ENCODE results near the gene BARX2. TPM values are rescaled to one million over a fixed set of nuclear protein-coding genes. Genes with fewer than 3 reads are reported as not detected.

The BARX2 gene
- total and polyA plus RNA-seq, 2 of the 4 experiments (the other 2 are of a cell fraction), result not detected

DNA sequence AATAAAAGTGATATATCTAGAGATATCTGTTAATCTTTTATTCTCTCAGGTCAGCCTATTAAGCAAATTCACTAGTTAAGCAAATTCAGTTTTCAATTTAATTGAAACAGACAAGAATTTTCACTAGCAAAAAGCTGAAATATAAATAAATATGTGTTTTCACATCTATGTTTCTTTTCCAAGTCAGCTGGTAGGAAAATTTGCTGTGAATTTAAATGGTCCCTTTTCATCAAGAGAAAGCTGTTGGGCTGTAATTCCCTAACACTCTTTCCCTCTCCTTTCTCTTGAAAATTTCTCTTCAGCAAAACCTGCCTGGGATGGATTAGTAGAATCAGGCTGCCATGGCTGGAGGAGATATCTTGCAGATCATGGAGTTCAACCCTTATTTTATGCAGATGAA, 46.9 kb upstream of the BARX2 start:
- POLR2A ChIA-PET (ENCODE audit: unreplicated experiment), result no interaction called here
- in situ Hi-C loops (cut with MboI; ENCODE audit: low sequenced_read_pairs), result no loop called here
- dilution Hi-C loops (cut with HindIII; ENCODE audit: low sequenced_read_pairs, unreplicated experiment), result no loop called here

More for the DNA sequence above, 46.9 kb upstream of the BARX2 start:
- no peaks in the 10 kb centered on the region for H4K20me1 ChIP-seq (ENCODE audit: insufficient read depth, low read length)
- 0 out of 2 replicates have a peak, but pooled peaks cover 2% of the 10 kb centered on the region for H3K4me1 ChIP-seq (ENCODE audit: control insufficient read depth, insufficient read depth, low read length)
- no peak for ATAC-seq (ENCODE audit: low read depth)
- H3K36me3 ChIP-seq (ENCODE audit: control insufficient read depth, insufficient read depth, low read length), result no peaks in the 10 kb centered on the region
- no peak overlapping the region for H2BK5ac ChIP-seq (ENCODE audit: low read depth, low read length, poor library complexity, severe bottlenecking)
- H2AK9ac ChIP-seq (replicated peaks; ENCODE audit: low read depth, low read length, poor library complexity), result no peak overlapping the region
- H2AK5ac ChIP-seq (ENCODE audit: low read depth, low read length), result no peak overlapping the region
- H3K14ac ChIP-seq (replicated peaks; ENCODE audit: low read depth, low read length), result no peak overlapping the region
- CTCF ChIA-PET, result interaction anchor here (0.9 kb wide), 1 partner anchor 225 kb away, joined by 3 read pairs; no protein-coding TSS in a partner anchor
- H2BK20ac ChIP-seq (ENCODE audit: low read depth, low read length), result no peak overlapping the region
- no peak overlapping the region for H2AFZ ChIP-seq (replicated peaks; ENCODE audit: low read length, poor library complexity)
- H3K4me2 ChIP-seq (ENCODE audit: low read depth, low read length), result no peak overlapping the region
- no peaks in the 10 kb centered on the region for H3K79me1 ChIP-seq (ENCODE audit: low read depth in 1 of 2, low read length in 2 of 2)
- BruUV-seq (replicated peaks), result no TSS peak
- intact Hi-C loops (cut with micrococcal nuclease), result no loop called here
- H3K9me3 ChIP-seq (ENCODE audit: control insufficient read depth, insufficient read depth, low read length), result no peaks in the 10 kb centered on the region
- H3K27ac ChIP-seq (ENCODE audit: insufficient read depth, low read length), result no peak overlapping the region
- no peak overlapping the region for H3K23ac ChIP-seq (ENCODE audit: low read depth, low read length)
- H3K4ac ChIP-seq (ENCODE audit: low read depth, low read length), result no peak overlapping the region
- no peak overlapping the region for H3K9ac ChIP-seq (ENCODE audit: low read depth, low read length)
- TF ChIP-seq, protein P1, sequence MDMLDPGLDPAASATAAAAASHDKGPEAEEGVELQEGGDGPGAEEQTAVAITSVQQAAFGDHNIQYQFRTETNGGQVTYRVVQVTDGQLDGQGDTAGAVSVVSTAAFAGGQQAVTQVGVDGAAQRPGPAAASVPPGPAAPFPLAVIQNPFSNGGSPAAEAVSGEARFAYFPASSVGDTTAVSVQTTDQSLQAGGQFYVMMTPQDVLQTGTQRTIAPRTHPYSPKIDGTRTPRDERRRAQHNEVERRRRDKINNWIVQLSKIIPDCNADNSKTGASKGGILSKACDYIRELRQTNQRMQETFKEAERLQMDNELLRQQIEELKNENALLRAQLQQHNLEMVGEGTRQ (IDR thresholded peaks at IDR 0.05; ENCODE audit: low read depth, low read length), result no peak
- TF ChIP-seq MAZ (IDR thresholded peaks at IDR 0.05; ENCODE audit: borderline replicate concordance, low read depth, low read length), result no peak
- no peak for TF ChIP-seq MXI1 (IDR thresholded peaks at IDR 0.05; ENCODE audit: borderline replicate concordance, low read depth, low read length)
- TF ChIP-seq POLR2A (IDR thresholded peaks at IDR 0.05; ENCODE audit: low read depth, low read length), result no peak
- no peak for TF ChIP-seq MAFK (IDR thresholded peaks at IDR 0.05; ENCODE audit: low read depth, low read length)
- TF ChIP-seq BHLHE40 (IDR thresholded peaks at IDR 0.05; ENCODE audit: low read depth, low read length), result no peak
- TF ChIP-seq CHD1 (IDR thresholded peaks at IDR 0.05; ENCODE audit: low read depth, low read length), result no peak
- TF ChIP-seq NFE2L2 (IDR thresholded peaks at IDR 0.05; ENCODE audit: low read depth, low read length), result no peak
- TF ChIP-seq RCOR1 (IDR thresholded peaks at IDR 0.05; ENCODE audit: insufficient replicate concordance, low read length), result no peak
- TF ChIP-seq FOS (IDR thresholded peaks at IDR 0.05; ENCODE audit: low read depth, low read length), result no peak
- no peak for TF ChIP-seq ELK1 (IDR thresholded peaks at IDR 0.05; ENCODE audit: borderline replicate concordance, low read depth, low read length)
- TF ChIP-seq, protein P2, sequence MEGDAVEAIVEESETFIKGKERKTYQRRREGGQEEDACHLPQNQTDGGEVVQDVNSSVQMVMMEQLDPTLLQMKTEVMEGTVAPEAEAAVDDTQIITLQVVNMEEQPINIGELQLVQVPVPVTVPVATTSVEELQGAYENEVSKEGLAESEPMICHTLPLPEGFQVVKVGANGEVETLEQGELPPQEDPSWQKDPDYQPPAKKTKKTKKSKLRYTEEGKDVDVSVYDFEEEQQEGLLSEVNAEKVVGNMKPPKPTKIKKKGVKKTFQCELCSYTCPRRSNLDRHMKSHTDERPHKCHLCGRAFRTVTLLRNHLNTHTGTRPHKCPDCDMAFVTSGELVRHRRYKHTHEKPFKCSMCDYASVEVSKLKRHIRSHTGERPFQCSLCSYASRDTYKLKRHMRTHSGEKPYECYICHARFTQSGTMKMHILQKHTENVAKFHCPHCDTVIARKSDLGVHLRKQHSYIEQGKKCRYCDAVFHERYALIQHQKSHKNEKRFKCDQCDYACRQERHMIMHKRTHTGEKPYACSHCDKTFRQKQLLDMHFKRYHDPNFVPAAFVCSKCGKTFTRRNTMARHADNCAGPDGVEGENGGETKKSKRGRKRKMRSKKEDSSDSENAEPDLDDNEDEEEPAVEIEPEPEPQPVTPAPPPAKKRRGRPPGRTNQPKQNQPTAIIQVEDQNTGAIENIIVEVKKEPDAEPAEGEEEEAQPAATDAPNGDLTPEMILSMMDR (conservative IDR thresholded peaks at IDR 0.05; ENCODE audit: low read depth, low read length), result no peak
- no peak for TF ChIP-seq RAD21 (IDR thresholded peaks at IDR 0.05; ENCODE audit: low read length)
- TF ChIP-seq SMC3 (IDR thresholded peaks at IDR 0.05; ENCODE audit: low read depth, low read length), result no peak
- TF ChIP-seq CEBPB (IDR thresholded peaks at IDR 0.05; ENCODE audit: low read depth, low read length), result no peak
- no peak for TF ChIP-seq RFX5 (IDR thresholded peaks at IDR 0.05; ENCODE audit: low read depth, low read length)
- H2BK120ac ChIP-seq (ENCODE audit: low read depth, low read length), result no peak overlapping the region
- H3K4me3 ChIP-seq (ENCODE audit: insufficient read depth, low read depth, low read length), result no peak overlapping the region
- H4K91ac ChIP-seq (ENCODE audit: insufficient read depth, low read depth, low read length), result no peak overlapping the region
- no peak overlapping the region for H3K18ac ChIP-seq (ENCODE audit: low read depth, low read length)
- H2BK15ac ChIP-seq (ENCODE audit: low read depth, low read length), result no peak overlapping the region
- H3K27me3 ChIP-seq (ENCODE audit: control insufficient read depth, insufficient read depth, low read length), result no peaks in the 10 kb centered on the region
- no peak overlapping the region for H3K56ac ChIP-seq (ENCODE audit: extremely low read depth, insufficient read depth, low read length)
- H4K5ac ChIP-seq (ENCODE audit: low read depth, low read length), result no peak overlapping the region
- H3K9me1 ChIP-seq (ENCODE audit: insufficient read depth, low read length), result no peaks in the 10 kb centered on the region
- no peak overlapping the region for H4K8ac ChIP-seq (ENCODE audit: low read depth in 2 of 2, low read length in 2 of 2)
- no peak for DNase-seq

Measured in IMR-90 (cell line).